ENCODE data around the gene F13A1.

DNA sequence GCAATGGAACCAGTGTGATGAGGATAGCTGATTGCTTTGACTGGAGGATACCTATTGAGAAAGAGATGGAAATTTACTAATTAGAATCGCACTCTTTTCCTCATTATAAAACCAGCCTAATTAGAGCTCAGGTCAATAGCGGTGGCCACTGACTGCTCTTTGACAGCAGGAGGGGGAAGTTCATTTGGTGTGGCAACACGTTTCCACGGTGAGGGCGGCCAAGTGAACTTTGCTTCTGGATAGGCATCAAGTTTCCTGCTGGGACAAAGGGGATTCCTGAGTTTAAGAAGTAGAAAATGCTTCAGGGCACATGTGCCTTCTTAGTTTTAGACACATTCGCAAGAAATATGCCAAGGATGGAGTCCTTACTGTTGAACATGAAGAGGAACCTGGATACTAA is 168.4 kb downstream of the F13A1 start:
- TF ChIP-seq, protein P1, sequence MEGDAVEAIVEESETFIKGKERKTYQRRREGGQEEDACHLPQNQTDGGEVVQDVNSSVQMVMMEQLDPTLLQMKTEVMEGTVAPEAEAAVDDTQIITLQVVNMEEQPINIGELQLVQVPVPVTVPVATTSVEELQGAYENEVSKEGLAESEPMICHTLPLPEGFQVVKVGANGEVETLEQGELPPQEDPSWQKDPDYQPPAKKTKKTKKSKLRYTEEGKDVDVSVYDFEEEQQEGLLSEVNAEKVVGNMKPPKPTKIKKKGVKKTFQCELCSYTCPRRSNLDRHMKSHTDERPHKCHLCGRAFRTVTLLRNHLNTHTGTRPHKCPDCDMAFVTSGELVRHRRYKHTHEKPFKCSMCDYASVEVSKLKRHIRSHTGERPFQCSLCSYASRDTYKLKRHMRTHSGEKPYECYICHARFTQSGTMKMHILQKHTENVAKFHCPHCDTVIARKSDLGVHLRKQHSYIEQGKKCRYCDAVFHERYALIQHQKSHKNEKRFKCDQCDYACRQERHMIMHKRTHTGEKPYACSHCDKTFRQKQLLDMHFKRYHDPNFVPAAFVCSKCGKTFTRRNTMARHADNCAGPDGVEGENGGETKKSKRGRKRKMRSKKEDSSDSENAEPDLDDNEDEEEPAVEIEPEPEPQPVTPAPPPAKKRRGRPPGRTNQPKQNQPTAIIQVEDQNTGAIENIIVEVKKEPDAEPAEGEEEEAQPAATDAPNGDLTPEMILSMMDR (IDR thresholded peaks at IDR 0.05), result no peak
- no peak for TF ChIP-seq POLR2A (IDR thresholded peaks at IDR 0.05)
